Activated CD4-positive, alpha-beta T cell treated with anti-CD3 and anti-CD28 coated beads, Interleukin-2, amount 50 U/mL, for 48 hours (primary cell): ENCODE data around the gene TCF7L2.

Source experiments
- DNase-seq, 2 experiments: peaks; one replicate each; pipeline ENCODE4 v3.0.0-alpha.2; 2020

Gene TCF7L2

DNA sequence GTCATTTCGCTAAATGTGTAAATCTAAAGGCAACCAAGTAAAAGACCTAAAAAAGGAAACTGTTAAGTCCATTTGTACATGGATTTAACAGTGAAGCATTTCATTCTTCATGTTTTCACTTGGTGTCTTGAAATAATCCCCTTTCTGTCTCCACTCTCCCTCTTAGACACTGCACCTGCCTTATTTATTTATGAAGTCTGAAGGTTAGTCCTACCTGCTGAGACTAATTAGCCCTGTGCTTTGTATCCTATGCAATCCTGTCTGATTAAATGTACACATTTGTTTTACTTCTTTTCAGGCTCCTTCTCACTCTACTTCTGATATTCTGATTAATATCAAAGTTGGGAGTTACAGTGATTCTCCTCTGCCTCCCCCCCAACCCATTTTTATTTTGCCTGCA is 1.9 kb upstream of the TCF7L2 start:
- DNase-seq = no peak

DNA sequence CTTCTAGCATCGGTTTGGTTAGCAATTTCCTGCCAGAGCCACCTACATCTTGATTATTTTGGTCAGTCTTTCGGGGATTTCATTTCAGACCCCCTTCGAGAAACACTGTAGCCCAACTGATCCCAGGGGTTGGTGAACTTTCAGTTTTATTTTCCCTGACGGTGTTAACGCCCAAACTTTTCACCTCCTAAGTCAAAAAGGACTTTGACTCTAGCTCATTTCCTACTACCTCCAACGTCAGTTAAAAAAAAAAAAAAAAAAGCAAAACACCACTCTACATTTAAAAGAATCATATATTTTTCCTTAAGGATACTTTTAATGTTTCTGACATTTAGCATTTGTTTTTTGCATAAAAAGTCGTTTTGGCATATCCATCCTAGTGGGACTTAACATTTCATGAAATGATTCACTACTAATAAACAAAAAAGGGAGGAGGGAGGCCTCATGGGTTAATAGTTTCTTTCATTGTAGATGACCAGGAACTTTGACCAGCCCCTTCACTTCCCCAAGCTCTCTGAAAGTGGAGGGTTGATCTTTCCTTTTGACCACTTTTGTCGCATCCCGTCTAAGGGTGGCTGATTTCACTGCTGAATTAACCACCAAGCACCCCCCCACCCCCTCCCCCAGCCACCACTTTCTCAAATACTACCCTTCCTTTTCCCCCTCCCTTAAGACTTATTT is 764 bp upstream of the TCF7L2 start:
- DNase-seq = no peak

DNA sequence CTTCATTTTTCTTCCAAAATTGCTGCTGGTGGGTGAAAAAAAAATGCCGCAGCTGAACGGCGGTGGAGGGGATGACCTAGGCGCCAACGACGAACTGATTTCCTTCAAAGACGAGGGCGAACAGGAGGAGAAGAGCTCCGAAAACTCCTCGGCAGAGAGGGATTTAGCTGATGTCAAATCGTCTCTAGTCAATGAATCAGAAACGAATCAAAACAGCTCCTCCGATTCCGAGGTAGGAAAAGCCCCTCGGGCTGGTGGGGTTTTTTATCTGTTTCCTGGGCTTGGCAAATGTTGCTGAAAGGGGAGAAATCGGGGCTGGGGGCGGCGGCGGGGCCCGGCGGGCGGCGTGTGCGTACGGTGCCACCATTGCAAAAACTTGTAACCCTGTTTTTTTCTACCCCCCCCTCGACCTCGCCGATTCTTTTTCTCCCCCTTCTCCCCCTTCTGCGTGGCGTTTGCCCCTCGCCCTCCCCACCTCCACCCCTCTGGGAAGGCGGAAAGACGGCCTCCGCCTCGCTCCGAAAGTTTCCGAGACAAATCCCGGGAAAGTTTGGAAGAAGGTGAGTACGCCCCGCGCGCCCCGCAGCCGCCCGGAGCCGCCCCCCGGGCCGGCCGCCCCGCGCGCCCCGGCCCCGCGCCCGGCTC is 789 bp downstream of the TCF7L2 start:
- peak; percentile 11 to 19 for DNase-seq

DNA sequence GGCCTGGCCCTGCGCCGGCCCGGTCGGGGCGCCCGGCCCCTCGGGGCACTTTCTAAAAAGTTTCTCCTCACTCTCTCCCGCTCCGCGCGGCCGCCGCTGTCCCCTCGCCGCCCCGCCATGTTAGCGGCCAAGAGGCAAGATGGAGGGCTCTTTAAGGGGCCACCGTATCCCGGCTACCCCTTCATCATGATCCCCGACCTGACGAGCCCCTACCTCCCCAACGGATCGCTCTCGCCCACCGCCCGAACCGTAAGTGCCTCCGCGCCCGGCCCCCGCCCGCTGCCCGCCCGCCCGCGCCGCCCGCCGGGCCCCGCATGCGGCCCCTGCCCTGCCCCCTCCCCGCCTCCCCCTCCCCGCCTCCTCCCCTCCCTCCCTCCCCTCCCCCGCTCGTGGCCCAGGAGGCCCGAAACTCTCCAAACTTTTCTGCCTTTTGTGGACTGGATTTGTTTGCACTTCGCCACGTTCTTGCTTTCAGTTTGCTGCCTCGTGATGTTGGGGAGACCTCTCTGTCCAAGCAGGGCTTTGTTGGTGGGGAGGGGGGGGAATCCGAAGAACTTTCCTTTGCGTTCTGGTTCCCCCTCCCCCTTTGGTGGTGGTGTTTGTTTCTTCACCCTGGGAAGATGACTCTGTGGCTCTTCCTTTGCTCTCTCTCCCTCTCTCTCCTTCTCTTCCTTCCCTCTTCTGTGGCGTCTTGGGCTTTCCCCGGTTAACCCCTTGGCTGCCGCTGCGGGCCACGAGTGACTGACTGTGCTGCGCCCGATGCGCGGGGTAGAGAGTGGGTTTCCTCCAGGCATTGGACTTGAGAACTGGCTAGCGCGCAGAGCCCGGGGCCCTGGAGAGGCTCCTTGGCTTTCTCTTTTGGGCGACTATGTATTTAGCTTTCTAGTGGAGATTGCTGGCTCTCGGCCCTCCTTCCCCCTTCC is 1.6 kb downstream of the TCF7L2 start:
- DNase-seq = peak; percentile 31 to 55

DNA sequence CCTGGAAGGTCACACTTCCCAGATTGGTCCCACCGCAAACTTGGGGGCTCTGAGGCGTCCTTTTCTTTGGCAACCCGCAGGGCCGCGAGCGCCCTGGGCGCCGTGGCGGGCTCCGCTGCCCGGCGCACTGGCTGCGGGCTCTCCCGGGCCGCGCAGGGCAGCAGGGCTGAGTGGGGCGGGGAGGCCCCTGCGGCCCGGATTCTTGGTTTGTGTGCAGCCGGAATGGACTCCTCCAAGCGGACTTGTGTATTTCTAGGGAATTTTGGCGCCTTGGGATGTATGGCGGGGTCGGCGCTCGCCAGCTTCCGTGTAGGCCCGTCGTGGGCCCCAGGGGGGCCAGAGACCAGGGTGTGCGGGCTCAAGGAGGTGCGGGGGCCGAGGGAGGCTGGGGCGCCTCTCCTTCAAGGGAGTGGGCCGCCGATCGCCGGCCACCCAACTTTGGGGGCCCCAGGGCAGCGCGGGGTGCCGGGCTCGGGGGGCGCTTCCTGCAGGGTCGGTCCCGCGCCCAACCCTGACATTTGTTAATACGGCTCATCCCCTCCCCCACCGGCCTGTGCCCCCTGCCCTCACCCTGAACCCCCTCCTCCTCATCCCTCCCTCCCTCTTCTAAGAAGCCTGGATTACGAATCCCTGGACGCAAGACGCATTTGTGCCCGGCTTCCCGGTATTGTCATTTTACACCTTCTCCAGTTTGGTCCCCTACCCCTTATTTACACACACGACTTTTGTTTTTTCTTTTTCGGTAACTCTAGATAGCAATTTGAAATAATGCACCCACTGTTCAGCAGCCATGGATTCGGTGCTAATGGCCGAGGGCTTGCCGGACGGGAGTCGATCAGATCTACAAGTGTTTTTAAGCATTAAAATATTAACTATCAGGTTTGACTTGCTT is 2.5 kb downstream of the TCF7L2 start:
- peak in 1 of 2 experiments; percentile 8 for DNase-seq

DNA sequence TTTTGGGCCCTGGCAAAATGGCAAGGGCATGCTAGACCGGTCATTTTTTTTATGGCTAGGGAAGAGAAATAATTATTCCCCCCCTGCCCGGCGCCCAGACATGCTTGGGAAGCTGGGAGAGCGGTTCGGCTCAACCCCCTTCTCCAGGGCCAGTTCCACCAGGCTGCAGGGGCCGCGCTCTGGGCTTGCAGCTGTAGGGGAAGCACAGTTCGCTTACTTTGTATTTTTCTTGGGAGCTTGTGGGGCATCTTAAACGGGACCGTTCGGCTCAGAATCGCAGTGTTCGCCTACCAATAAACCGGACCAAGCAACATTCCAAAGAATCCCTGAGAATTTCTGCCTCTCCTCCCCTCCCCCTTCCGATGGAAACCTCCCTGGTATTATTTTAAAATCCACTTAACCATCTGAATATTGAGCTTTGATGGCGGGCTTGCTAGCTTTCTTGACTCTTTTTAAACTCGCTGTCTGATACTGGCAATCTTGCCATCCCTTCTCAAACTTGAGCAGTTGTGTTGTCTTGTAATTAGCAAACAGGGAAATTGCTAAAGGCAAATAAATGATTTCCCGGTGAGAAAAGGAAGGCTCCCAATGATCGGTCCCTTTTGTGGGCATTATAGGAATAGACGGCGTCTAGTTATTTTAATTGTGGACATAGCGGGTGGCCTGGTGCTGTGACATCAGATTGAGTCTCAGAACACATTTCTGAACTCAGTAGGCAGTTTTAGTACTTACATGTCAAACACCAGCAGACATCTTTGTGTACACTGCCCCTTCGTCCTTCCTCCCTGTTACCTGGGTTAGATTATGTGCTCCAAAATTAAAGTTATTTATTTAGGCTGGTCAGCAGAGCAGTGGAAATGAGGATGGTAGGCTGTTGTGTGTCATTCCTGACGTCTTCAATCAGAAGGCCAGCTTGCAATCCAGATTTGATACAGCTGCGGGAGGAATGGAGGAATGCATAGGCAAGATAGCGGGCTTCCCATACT is 3.4 kb downstream of the TCF7L2 start:
- no peak for DNase-seq

DNA sequence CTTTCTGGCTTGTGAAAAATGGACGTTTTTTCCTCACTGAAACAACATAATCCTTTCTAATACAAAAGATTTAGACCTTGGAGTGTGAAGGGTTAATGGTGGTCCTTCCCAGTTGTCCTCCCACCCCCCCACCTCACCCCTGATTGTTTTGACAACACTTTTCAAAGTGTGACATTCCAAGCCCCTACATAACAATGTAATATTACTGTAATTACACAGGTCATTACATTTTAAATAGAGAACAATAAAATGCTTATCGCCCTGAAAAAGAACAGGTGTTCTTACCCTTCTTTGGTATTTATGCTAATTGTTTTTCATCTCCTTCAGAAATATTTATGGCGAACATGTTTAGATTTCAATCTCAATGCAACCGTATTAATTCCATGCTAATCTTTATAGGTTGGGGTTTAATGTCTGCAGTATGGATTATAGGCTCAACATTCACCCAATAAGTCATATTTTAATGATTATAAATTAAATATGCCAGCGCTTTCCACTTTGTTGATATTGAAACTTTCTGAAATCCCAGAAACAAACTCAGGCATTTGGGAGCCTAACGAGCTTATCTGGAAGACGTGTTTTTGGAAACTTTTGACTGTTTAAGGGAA is 5.0 kb downstream of the TCF7L2 start:
- no peak for DNase-seq

DNA sequence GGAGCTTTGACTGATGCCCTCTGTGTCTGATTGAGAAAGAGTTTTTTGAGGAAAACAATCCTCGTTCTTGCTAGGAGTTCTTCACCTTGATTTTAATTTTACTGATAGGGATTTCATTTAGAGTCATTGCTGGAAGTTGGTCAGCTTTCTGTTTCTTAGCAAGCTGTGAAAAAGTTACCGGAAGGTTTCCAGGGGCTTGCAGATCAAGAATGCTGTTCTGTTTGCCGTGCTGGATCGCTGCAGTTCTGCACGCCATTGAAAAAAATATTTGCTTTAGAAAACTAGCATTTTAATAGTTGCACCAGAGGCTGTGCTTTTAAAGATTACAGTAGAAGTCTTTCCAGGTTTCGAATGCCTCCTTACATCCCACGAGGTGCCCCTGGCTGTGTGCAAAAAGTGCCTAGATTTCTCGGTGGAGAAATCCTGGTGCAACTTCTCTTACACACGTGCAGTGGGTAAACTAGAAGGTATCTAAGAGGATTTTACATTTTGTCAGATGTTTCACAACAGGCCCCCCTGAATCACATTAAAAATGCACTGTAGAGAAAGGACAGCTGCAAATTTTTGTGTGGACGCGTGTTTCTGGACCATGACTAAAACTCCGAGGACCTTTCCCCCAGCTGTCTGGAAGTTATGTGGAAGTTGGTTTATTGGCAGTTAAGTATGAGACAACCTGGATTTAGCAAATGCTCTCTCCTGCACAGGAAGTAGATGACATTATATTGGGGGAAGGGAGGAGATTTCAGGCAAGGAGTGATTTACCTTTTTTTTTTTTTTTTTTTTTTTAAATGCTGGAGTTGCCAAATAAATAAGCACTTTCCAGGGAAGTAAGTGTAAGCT is 5.8 kb downstream of the TCF7L2 start:
- DNase-seq = no peak

DNA sequence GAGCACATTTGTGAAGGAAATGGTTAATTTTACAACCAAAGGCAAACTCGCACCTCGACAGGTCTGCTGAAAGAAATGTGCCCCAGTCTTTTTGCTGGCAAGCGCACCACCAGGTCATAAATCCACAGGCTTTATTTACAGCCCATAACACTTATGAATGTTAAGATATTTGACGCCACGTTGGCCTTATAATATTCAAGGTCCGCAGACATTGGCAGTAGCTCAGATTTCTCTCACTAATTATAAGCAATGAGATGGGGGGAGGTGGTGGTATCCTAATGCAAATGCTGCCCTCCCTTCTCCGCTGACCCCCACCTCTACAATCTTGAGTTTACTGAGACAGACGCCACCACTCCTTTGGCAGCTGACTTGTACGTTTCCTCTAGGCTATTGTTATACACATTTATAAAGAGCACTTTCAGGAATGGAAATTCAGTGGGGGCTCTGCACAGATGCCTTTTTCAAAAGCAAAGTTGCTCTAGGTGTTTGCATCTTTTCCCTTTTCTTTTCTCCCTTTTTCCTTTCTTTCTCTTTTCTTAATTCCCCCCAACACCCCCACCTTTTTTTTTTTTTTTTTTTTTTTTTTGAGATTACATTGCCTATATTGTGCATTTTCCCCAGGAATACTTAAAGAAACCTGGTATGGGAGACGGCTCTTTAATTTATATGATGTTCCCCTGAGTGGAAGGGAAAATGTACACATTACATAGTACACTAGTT is 6.7 kb downstream of the TCF7L2 start:
- DNase-seq = no peak

DNA sequence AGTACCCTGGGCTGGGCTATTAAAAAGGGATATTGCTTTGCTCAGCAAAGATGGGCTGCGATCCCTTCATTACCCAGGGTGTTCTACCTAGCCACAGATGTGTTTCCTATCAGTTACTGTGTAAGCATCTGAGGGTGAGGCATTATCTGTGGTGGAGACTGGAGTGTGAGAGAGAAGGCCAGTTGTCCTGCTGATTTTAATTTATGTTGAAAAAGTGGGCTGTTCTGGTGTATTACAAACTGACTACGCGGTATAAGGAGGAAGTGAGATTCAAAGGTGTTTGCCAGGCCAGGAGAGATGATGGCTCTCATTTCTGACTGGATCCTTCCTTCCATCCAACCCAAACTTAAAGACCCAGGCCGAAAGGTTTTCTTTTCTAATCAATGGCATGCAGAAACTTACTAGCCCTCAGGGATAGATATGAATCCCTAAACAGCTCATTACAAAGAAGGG is 7.6 kb downstream of the TCF7L2 start:
- no peak for DNase-seq

DNA sequence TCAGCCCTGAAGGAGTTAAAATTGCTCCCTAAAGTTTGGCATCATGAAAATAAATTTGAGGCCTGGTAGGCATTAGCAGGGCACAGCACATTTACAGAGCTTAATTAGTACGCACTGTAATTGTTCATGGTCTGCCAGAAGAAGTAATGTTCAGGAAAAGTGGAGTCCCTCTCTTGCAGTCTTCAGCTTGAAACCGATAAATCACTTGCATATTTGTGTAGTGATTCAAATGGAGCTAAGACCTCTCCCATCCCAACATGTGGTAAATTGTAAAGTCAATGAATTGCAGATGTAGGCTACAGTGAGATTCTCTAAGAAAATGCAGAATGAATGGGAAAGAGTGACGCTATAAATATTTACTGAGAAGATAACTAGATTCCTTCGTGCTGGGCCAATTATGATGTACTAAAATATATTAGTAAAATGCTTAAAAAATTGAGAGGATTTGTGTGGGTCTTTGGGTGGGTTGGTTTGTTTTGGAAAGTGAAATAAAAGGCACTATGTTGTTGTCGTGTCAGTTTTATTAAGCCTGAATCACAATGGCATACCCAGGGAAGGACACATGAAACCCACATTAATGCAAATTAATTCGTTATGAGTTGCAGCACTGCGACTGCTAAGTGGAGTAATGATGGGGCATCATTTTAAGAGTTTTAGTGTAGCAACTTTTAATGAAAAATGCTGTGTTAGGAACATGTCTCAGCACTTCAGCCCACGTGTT is 8.4 kb downstream of the TCF7L2 start:
- no peak for DNase-seq

DNA sequence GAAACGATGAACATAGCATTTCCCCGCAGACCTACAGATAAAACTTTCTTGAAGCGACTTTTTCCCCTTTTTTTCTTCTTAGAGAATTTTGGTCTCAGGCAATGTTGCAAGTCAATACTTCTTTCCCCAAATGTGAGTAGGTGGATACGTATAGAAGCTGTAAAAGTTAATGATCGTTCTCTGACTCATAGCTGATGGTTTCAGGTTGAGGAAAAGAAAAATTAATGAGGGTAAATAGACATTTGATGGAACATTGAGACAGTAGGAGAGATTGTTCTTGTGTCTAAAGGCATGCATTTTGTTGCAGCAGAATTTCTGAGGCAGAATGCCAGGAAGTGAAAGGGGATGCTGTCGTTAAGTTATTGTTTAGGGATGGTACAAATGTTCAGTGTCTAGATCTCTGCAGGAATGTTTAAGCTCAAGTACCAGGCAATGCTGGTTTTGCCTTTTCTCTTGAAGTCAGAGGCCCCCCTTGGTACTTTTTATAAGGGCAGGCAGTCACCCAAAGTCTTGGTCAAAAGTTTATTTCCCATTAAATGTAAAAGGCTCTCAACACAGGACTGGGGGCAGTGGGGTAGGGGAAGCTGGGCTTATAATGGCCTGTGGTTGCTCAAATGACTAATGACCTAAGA is 9.3 kb downstream of the TCF7L2 start:
- no peak for DNase-seq

DNA sequence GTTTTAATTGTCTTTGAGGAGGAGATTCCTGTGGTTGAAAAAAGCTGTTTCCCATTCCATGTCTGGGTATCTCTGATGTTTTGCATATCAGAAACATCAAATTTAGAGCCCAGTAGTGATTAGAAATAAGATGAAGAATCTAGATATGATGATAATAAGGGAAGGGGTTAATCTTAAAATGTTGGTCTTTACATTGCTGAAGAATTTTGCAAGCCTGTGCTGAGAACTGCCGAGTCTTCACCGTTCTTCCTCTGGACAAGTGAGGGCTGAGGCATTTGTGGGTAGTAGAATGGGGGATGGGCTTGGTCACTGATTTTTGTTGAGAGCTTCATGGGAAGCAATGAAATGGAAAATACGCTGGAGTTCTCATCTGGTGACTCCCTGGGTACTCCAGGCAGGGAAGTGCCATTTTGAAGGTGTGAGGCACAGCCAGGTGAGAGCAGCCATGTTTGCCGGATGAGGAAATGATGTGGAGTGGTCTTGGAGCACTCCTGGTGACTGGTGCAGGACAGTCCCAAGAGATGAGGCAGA is 10.2 kb downstream of the TCF7L2 start:
- no peak for DNase-seq

DNA sequence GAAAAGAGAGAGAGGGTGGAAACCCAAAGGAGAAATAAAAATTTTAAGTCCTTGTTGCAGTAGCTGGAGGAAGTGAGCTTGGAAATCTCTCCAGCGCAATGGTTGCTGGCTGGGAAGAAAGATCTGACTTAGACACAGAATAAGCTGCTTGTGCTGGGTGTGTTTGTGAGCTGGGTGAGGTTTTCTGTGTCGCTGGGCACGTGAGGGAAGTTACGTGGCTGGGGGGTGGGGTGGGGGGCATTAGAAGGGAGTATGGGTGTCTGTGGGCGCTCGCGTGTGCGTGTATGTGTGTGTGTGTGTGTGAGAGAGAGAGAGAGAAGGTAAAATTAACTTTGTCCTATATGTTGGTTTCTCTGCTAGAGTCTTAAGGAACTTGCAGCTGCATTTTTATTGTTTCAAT is 11.6 kb downstream of the TCF7L2 start:
- DNase-seq = no peak

DNA sequence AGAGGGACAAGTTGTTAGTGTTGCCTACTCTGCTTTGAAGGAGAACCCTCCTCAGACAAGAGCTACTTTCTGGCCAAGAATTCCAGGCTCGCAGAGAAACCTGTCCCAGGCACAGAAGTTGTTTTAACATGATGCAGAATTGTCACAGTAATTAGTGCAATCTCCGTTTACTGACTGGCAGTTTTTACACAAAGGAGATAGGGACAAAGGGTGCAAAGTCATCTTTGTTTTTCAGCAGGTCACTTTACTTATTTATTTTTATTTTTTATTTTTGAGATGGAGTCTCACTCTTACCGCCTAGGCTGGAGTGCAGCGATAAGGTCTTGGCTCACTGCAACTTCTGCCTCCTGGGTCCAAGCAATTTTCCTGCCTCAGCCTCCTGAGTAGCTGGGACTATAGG is 12.3 kb downstream of the TCF7L2 start:
- DNase-seq = no peak

DNA sequence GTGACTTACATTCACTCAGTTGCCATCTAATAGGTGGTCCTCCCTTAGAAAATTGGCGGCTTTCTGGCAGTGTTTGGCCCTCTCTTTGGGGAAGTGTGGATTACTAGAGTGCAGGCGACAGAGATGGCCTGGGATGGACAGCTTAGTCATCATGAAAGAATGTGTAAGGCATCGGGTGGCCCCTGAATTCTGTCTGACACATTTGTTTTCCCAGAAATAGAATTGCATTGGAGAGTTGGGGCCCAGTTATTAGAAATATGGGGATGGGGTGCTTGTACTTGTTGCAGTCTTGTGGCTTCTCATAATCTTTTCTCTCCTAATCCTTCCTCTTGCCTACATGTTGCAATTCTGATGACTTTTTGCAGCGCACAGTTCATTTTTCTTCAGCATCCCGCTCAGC is 13.8 kb downstream of the TCF7L2 start:
- no peak for DNase-seq

DNA sequence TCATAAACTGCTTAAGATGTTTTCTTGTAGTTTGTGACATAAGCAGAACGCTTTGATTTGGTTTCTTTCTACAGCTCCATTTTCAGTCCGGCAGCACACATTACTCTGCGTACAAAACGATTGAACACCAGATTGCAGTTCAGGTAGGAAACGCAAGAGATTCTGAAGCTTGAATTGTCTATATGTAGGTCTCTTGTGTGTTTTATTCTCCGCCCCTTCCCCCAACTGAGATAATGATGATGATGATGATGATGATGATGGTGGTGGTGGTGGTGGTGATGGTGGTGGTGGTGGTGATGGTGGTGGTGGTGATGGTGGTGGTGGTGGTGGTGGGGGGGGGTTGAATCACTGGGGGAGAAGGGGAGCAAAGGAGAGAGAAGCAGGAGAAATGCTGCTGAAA is 14.4 kb downstream of the TCF7L2 start:
- DNase-seq = no peak
